ENCODE data around the gene CLDN25. TPM values are rescaled to one million over a fixed set of nuclear protein-coding genes. Genes with fewer than 3 reads are reported as not detected.
A peak's percentile ranks its signal among the peaks of the same experiment; 100 is the strongest.

The CLDN25 gene
- polyA plus RNA-seq, 1 donor (not counting 4 experiments of a cell fraction or from before 2014, with no cell fraction given): not detected

DNA sequence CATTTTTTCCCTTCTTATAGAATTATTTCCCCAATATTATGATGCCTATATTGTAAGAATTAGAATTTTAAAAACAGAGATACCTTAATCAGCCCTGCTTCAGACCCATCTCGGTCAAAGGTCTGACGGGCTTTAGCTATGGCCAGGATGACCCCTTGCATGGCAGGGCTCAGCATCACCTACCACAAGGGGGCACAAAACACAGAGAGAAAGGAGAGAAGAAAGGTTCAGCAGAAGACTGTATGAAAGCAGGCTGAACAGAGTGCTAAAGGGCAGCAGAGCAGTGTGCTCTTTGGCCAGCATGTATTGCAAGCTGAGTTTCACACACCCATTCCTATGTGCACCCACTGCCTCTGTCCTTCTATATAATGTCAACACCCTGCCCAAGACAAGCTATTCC is 26.8 kb downstream of the CLDN25 start:
- no peaks in the 10 kb centered on the region for H3K9me3 ChIP-seq (ENCODE audit: control insufficient read depth, low read depth, low read length)
- no peaks in the 10 kb centered on the region for H3K4me1 ChIP-seq (ENCODE audit: control insufficient read depth, extremely low read depth, insufficient read depth, low read length)
- H4K20me1 ChIP-seq (ENCODE audit: control insufficient read depth, extremely low read depth, insufficient read depth, low read length): no peaks in the 10 kb centered on the region
- no peak overlapping the region for H3K4me3 ChIP-seq (ENCODE audit: control insufficient read depth in 2 of 3, extremely low read depth in 1 of 3, insufficient read depth in 2 of 3, low read depth in 1 of 3, low read length in 3 of 3)
- no peak for DNase-seq (ENCODE audit: low read depth, low spot score)
- no peak overlapping the region for H3K9ac ChIP-seq (ENCODE audit: control insufficient read depth, extremely low read depth, insufficient read depth, low read length)
- no peak overlapping the region for H2AFZ ChIP-seq (ENCODE audit: control insufficient read depth, low read length)
- no peaks in the 10 kb centered on the region for H3K9me1 ChIP-seq (ENCODE audit: control insufficient read depth, extremely low read depth, insufficient read depth, low read length)
- no peak for FAIRE-seq
- H3K36me3 ChIP-seq (ENCODE audit: control insufficient read depth in 2 of 2, extremely low read depth in 1 of 2, insufficient read depth in 2 of 2, low read length in 2 of 2): peaks cover 7 to 14% of the 10 kb centered on the region in 2 experiments
- no peak overlapping the region for H3K27ac ChIP-seq (ENCODE audit: control insufficient read depth, insufficient read depth, low read length)
- dilution Hi-C loops (cut with MboI; ENCODE audit: extremely low pct_ligation_motif_present, low sequenced_read_pairs): no loop called here
- no peaks in the 10 kb centered on the region for H3K79me2 ChIP-seq (ENCODE audit: control insufficient read depth, insufficient read depth, low read length)
- H3K27me3 ChIP-seq (ENCODE audit: control insufficient read depth, extremely low read depth, insufficient read depth, low read length): no peaks in the 10 kb centered on the region
- no peak for TF ChIP-seq EZH2 (IDR thresholded peaks at IDR 0.05; ENCODE audit: low read length)
- TF ChIP-seq, protein P1, sequence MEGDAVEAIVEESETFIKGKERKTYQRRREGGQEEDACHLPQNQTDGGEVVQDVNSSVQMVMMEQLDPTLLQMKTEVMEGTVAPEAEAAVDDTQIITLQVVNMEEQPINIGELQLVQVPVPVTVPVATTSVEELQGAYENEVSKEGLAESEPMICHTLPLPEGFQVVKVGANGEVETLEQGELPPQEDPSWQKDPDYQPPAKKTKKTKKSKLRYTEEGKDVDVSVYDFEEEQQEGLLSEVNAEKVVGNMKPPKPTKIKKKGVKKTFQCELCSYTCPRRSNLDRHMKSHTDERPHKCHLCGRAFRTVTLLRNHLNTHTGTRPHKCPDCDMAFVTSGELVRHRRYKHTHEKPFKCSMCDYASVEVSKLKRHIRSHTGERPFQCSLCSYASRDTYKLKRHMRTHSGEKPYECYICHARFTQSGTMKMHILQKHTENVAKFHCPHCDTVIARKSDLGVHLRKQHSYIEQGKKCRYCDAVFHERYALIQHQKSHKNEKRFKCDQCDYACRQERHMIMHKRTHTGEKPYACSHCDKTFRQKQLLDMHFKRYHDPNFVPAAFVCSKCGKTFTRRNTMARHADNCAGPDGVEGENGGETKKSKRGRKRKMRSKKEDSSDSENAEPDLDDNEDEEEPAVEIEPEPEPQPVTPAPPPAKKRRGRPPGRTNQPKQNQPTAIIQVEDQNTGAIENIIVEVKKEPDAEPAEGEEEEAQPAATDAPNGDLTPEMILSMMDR (optimal IDR thresholded peaks at IDR 0.05 in 1 of 3, IDR thresholded peaks at IDR 0.05 in 1 of 3, conservative IDR thresholded peaks at IDR 0.05 in 1 of 3; ENCODE audit: extremely low read depth in 1 of 3, insufficient read depth in 2 of 3, low read length in 3 of 3): peak; percentile 49 to 71 (median 59)
- no peak overlapping the region for H3K4me2 ChIP-seq (ENCODE audit: control insufficient read depth, extremely low read depth, insufficient read depth, low read depth, low read length)

DNA sequence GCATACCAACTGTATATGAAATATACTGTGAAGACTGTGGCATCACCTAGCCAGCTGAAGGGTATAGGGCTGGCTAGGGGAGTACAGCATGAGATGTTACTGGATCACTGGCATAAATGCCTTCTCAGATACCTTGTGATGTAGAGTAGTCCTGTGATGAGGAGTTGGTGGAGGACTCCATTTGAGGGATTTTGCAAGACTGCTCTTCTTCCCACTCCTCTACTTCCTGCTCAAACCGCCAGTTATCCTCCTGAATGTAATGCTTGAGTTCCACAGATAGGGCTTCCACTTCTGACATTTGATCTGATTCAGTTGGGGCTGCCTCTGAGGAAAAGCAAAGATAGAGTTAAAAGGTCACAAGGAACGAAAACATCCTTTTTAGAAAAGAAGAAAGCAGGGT is 29.3 kb downstream of the CLDN25 start:
- dilution Hi-C loops (cut with MboI; ENCODE audit: extremely low pct_ligation_motif_present, low sequenced_read_pairs): no loop called here
- FAIRE-seq: no peak

More for the DNA sequence above, 29.3 kb downstream of the CLDN25 start:
- Histone ChIP-seq H4K20me1 (ENCODE audit: control insufficient read depth, extremely low read depth, insufficient read depth, low read length) (no peaks in the 10 kb centered on the region), H3K4me3 (ENCODE audit: control insufficient read depth in 2 of 3, extremely low read depth in 1 of 3, insufficient read depth in 2 of 3, low read depth in 1 of 3, low read length in 3 of 3) (no peak overlapping the region), H3K9ac (ENCODE audit: control insufficient read depth, extremely low read depth, insufficient read depth, low read length) (no peak overlapping the region), H3K36me3 (ENCODE audit: control insufficient read depth in 2 of 2, extremely low read depth in 1 of 2, insufficient read depth in 2 of 2, low read length in 2 of 2) (peaks cover 4 to 6% of the 10 kb centered on the region in 2 experiments), H3K9me3 (ENCODE audit: control insufficient read depth, low read depth, low read length) (no peaks in the 10 kb centered on the region), H2AFZ (ENCODE audit: control insufficient read depth, low read length) (no peak overlapping the region), H3K9me1 (ENCODE audit: control insufficient read depth, extremely low read depth, insufficient read depth, low read length) (no peaks in the 10 kb centered on the region), H3K4me1 (ENCODE audit: control insufficient read depth, extremely low read depth, insufficient read depth, low read length) (no peaks in the 10 kb centered on the region), H3K4me2 (ENCODE audit: control insufficient read depth, extremely low read depth, insufficient read depth, low read depth, low read length) (no peak overlapping the region), H3K27me3 (ENCODE audit: control insufficient read depth, extremely low read depth, insufficient read depth, low read length) (no peaks in the 10 kb centered on the region), H3K79me2 (ENCODE audit: control insufficient read depth, insufficient read depth, low read length) (no peaks in the 10 kb centered on the region), H3K27ac (ENCODE audit: control insufficient read depth, insufficient read depth, low read length) (no peak overlapping the region)
- DNase-seq (ENCODE audit: low read depth, low spot score): no peak
- TF ChIP-seq, protein P1 (optimal IDR thresholded peaks at IDR 0.05 in 1 of 3, IDR thresholded peaks at IDR 0.05 in 1 of 3, conservative IDR thresholded peaks at IDR 0.05 in 1 of 3; ENCODE audit: extremely low read depth in 1 of 3, insufficient read depth in 2 of 3, low read length in 3 of 3): no peak
- no peak for TF ChIP-seq EZH2 (IDR thresholded peaks at IDR 0.05; ENCODE audit: low read length)

Data from keratinocyte (primary cell).